H1 (cell line): Measurements from ENCODE around the gene UXT. TPM values are rescaled to one million over a fixed set of nuclear protein-coding genes. Genes with fewer than 3 reads are reported as not detected.

Source experiments
- CTCF ChIA-PET: fragments of 300-600 bp; sonication (Branson Sonifier 250); formaldehyde crosslinking; loops from one replicate; lab custom pipeline; 2021; ENCODE audit not compliant: partially characterized antibody; lab: Charles Lee
- POLR2A ChIA-PET: fragments of 300-600 bp; sonication (Branson Sonifier 250); formaldehyde crosslinking; loops from one replicate; lab custom pipeline; 2021; ENCODE audit warnings: inconsistent platforms; ENCODE audit not compliant: partially characterized antibody; lab: Charles Lee
- DNase-seq, 2 experiments: peaks; one replicate each; pipeline versions ENCODE4 v3.0.0 to v3.0.0-alpha.2; 2010 to 2022; ENCODE audit warnings: low spot score in 2 of 2, low read depth in 1 of 2, mixed read lengths in 1 of 2
- FAIRE-seq: peaks from 2 replicates; lab custom pipeline; 2011; peaks lifted over from hg19 to GRCh38; lab: Jason Lieb, UNC
- H2AFZ ChIP-seq: 2 replicates; pipeline ENCODE4 v1.8.1; 2012; ENCODE audit warnings: low read length, inconsistent platforms
- H2AK5ac ChIP-seq: 2 replicates; pipeline ENCODE4 v1.6.1; 2013; ENCODE audit warnings: low read depth, low read length
- H2BK120ac ChIP-seq: replicated peaks from 2 replicates; pipeline ENCODE3; 2013; ENCODE audit warnings: low read depth, low read length, inconsistent platforms
- H2BK12ac ChIP-seq: 2 replicates; pipeline ENCODE4 v1.6.1; 2013; ENCODE audit warnings: low read depth, low read length
- H2BK15ac ChIP-seq: 2 replicates; pipeline ENCODE4 v1.6.1; 2013; ENCODE audit warnings: low read length
- H2BK20ac ChIP-seq: 2 replicates; pipeline ENCODE4 v1.6.1; 2013; ENCODE audit warnings: low read length
- H2BK5ac ChIP-seq: 2 replicates; pipeline ENCODE4 v1.6.1; 2013; ENCODE audit warnings: low read depth, low read length
- H3K14ac ChIP-seq: 2 replicates; pipeline ENCODE4 v1.6.1; 2013; ENCODE audit warnings: inconsistent platforms; ENCODE audit not compliant: insufficient read length
- H3K18ac ChIP-seq: 2 replicates; pipeline ENCODE4 v1.6.1; 2013; ENCODE audit warnings: low read length; ENCODE audit errors: extremely low read depth
- H3K23ac ChIP-seq: 2 replicates; pipeline ENCODE4 v1.6.1; 2013; ENCODE audit warnings: inconsistent platforms; ENCODE audit not compliant: insufficient read length
- H3K23me2 ChIP-seq: 2 replicates; pipeline ENCODE4 v1.6.1; 2013; ENCODE audit warnings: low read depth, low read length
- H3K27ac ChIP-seq: 2 replicates; pipeline ENCODE4 v1.6.1; 2011; ENCODE audit warnings: low read depth, low read length, inconsistent platforms
- H3K27me3 ChIP-seq, 4 experiments: replicated peaks in 1 of 4; 1 replicate in 1 of 4; 2 replicates in 3 of 4; pipeline versions ENCODE4 v1.6.1 to v1.8.1; 2011 to 2013; ENCODE audit warnings: low read length in 3 of 4, mild to moderate bottlenecking in 3 of 4, inconsistent platforms in 2 of 4, mixed read lengths in 2 of 4, moderate library complexity in 1 of 4; ENCODE audit not compliant: control insufficient read depth in 3 of 4, insufficient read depth in 3 of 4; ENCODE audit errors: extremely low read depth in 1 of 4
- H3K36me3 ChIP-seq, 4 experiments: 2 replicates each; pipeline versions ENCODE4 v1.6.1 to v1.8.1; 2011 to 2013; ENCODE audit warnings: mild to moderate bottlenecking in 4 of 4, low read length in 3 of 4, moderate library complexity in 2 of 4, control low read depth in 1 of 4, inconsistent platforms in 1 of 4; ENCODE audit not compliant: insufficient read depth in 4 of 4, control insufficient read depth in 2 of 4
- H3K4ac ChIP-seq: replicated peaks from 2 replicates; pipeline ENCODE3; 2013; ENCODE audit warnings: low read length, low read depth, mixed read lengths, inconsistent platforms; ENCODE audit not compliant: insufficient read length
- H3K4me1 ChIP-seq, 4 experiments: replicated peaks in 1 of 4; 1 replicate in 1 of 4; 2 replicates in 3 of 4; pipeline versions ENCODE4 v1.6.1 to v1.8.1; 2011 to 2013; ENCODE audit warnings: low read length in 3 of 4, inconsistent platforms in 2 of 4, mixed read lengths in 1 of 4; ENCODE audit not compliant: insufficient read depth in 4 of 4, control insufficient read depth in 3 of 4
- H3K4me2 ChIP-seq, 2 experiments: 2 replicates each; pipeline versions ENCODE4 v1.6.1 to v1.8.1; 2011 to 2013; ENCODE audit warnings: low read depth in 2 of 2, low read length in 2 of 2, control low read depth in 1 of 2, inconsistent platforms in 1 of 2, mild to moderate bottlenecking in 1 of 2; ENCODE audit not compliant: insufficient read depth in 1 of 2
- H3K4me3 ChIP-seq, 4 experiments: fragments of 200-600, 300-600 bp in 1 of 4; sonication (generic), shearing (Covaris generic), sonication (Bioruptor Twin) in 1 of 4; 2 replicates each; pipeline versions ENCODE4 v1.5.1 to v1.8.1; 2011 to 2016; ENCODE audit warnings: low read length in 4 of 4, low read depth in 3 of 4, control low read depth in 2 of 4, inconsistent platforms in 2 of 4, mild to moderate bottlenecking in 2 of 4, mixed read lengths in 1 of 4, moderate library complexity in 1 of 4; ENCODE audit not compliant: insufficient read depth in 2 of 4; ENCODE audit errors: extremely low read depth in 1 of 4
- H3K56ac ChIP-seq: replicated peaks from 2 replicates; pipeline ENCODE3; 2013; ENCODE audit warnings: low read depth, mild to moderate bottlenecking, mixed read lengths, low read length, inconsistent platforms; ENCODE audit not compliant: insufficient read length
- H3K79me1 ChIP-seq: 2 replicates; pipeline ENCODE4 v1.6.1; 2013; ENCODE audit warnings: low read depth, low read length, control low read depth
- H3K79me2 ChIP-seq, 2 experiments: 2 replicates each; pipeline versions ENCODE4 v1.6.1 to v1.8.1; 2012 to 2013; ENCODE audit warnings: low read length in 2 of 2, mild to moderate bottlenecking in 2 of 2, inconsistent platforms in 1 of 2; ENCODE audit not compliant: insufficient read depth in 2 of 2, control insufficient read depth in 1 of 2
- H3K9ac ChIP-seq, 4 experiments: replicated peaks in 1 of 4; 1 replicate in 1 of 4; 2 replicates in 3 of 4; pipeline versions ENCODE4 v1.6.1 to v1.8.1; 2011 to 2013; ENCODE audit warnings: low read depth in 3 of 4, low read length in 3 of 4, control low read depth in 2 of 4, mild to moderate bottlenecking in 2 of 4, moderate library complexity in 2 of 4, inconsistent platforms in 1 of 4; ENCODE audit errors: extremely low read depth in 1 of 4
- H3K9me3 ChIP-seq, 2 experiments: 2 replicates each; pipeline versions ENCODE4 v1.6.1 to v1.8.1; 2012 to 2013; ENCODE audit warnings: mild to moderate bottlenecking in 2 of 2, moderate library complexity in 2 of 2, control low read depth in 1 of 2, inconsistent platforms in 1 of 2, low read depth in 1 of 2, low read length in 1 of 2, mixed read lengths in 1 of 2; ENCODE audit not compliant: insufficient read depth in 2 of 2
- H4K20me1 ChIP-seq, 2 experiments: replicated peaks in 1 of 2; 2 replicates each; pipeline versions ENCODE3 to v1.8.1; 2011 to 2013; ENCODE audit warnings: inconsistent platforms in 2 of 2, low read length in 2 of 2, mild to moderate bottlenecking in 1 of 2; ENCODE audit not compliant: insufficient read depth in 2 of 2, control insufficient read depth in 1 of 2
- H4K5ac ChIP-seq: 2 replicates; pipeline ENCODE4 v1.6.1; 2013; ENCODE audit warnings: low read length, low read depth, mixed read lengths, inconsistent platforms; ENCODE audit not compliant: insufficient read length
- H4K8ac ChIP-seq: 2 replicates; pipeline ENCODE4 v1.8.0; 2013; ENCODE audit warnings: mild to moderate bottlenecking, moderate library complexity, low read length, inconsistent platforms; ENCODE audit not compliant: insufficient read depth; ENCODE audit errors: extremely low read depth
- H4K91ac ChIP-seq: replicated peaks from 2 replicates; pipeline ENCODE3; 2013; ENCODE audit warnings: low read length, mixed read lengths, inconsistent platforms; ENCODE audit not compliant: insufficient read length
- BACH1 ChIP-seq: IDR thresholded peaks from 2 replicates; pipeline ENCODE4 v1.6.1; 2012; ENCODE audit warnings: low read length, improper control_type of control experiment
- BRCA1 ChIP-seq: IDR thresholded peaks from 2 replicates; pipeline ENCODE4 v1.6.1; 2012; ENCODE audit warnings: low read depth, low read length, improper control_type of control experiment
- CREB1 ChIP-seq: IDR thresholded peaks from 2 replicates; pipeline ENCODE4 v1.6.1; 2012; ENCODE audit warnings: inconsistent platforms
- EP300 ChIP-seq, 2 experiments: IDR thresholded peaks; 1 replicate in 1 of 2; 2 replicates in 1 of 2; pipeline ENCODE4 v1.6.1; 2011 to 2012; ENCODE audit warnings: low read depth in 2 of 2, low read length in 2 of 2, mild to moderate bottlenecking in 2 of 2, borderline replicate concordance in 1 of 2, inconsistent platforms in 1 of 2, moderate library complexity in 1 of 2
- MAFK ChIP-seq: IDR thresholded peaks from 2 replicates; pipeline ENCODE4 v1.6.1; 2012; ENCODE audit warnings: low read depth, mild to moderate bottlenecking, improper control_type of control experiment, low read length
- NANOG ChIP-seq: IDR thresholded peaks from 2 replicates; pipeline ENCODE4 v1.6.1; 2011; ENCODE audit warnings: low read length, low read depth, mild to moderate bottlenecking, inconsistent platforms; ENCODE audit not compliant: insufficient read depth, poor library complexity, severe bottlenecking
- NRF1 ChIP-seq: IDR thresholded peaks from 2 replicates; pipeline ENCODE4 v1.6.1; 2011; ENCODE audit warnings: mild to moderate bottlenecking, low read depth, low read length, improper control_type of control experiment
- POLR2A ChIP-seq, 2 experiments: IDR thresholded peaks; 1 replicate in 1 of 2; 2 replicates in 1 of 2; pipeline ENCODE4 v1.6.1; 2011; ENCODE audit warnings: low read depth in 2 of 2, low read length in 2 of 2, mild to moderate bottlenecking in 2 of 2; ENCODE audit errors: control extremely low read depth in 1 of 2
- POLR2AphosphoS5 ChIP-seq: IDR thresholded peaks from 2 replicates; pipeline ENCODE4 v1.6.1; 2011; ENCODE audit warnings: low read depth, low read length
- RXRA ChIP-seq: IDR thresholded peaks from 2 replicates; pipeline ENCODE4 v1.6.1; 2011; ENCODE audit warnings: low read depth, mild to moderate bottlenecking, low read length, moderate library complexity; ENCODE audit not compliant: insufficient read depth
- SIN3A ChIP-seq, 2 experiments: IDR thresholded peaks in 1 of 2; conservative IDR thresholded peaks in 1 of 2; 2 replicates each; pipeline ENCODE4 v1.6.1; 2011 to 2012; ENCODE audit warnings: low read length in 2 of 2, improper control_type of control experiment in 1 of 2, low read depth in 1 of 2, mild to moderate bottlenecking in 1 of 2
- TEAD4 ChIP-seq: IDR thresholded peaks from 2 replicates; pipeline ENCODE4 v1.6.1; 2012; ENCODE audit warnings: low read depth, low read length, inconsistent platforms, mixed read lengths
- WGBS, 2 experiments: shearing (Covaris generic) in 1 of 2; methylation state at CpG; one replicate each; pipeline versions ENCODE4 v1.1.6 to v1.1.7; 2013 to 2015; ENCODE audit warnings: low lambda C conversion rate in 2 of 2, mixed read lengths in 2 of 2, inconsistent platforms in 1 of 2, low coverage in 1 of 2, missing lambda C conversion rate in 1 of 2; ENCODE audit not compliant: insufficient replicate concordance in 2 of 2, insufficient coverage in 1 of 2, insufficient read length in 1 of 2; ENCODE audit errors: extremely low coverage in 1 of 2, missing lambda C conversion rate in 1 of 2; 5-methylcytosine and 5-hydroxymethylcytosine counted together
- polyA plus RNA-seq, 7 experiments: library from polyadenylated mRNA; depleted of rRNA in 3 of 7; stranded (reverse) in 5 of 7; unstranded in 2 of 7; fragments of >200 nt in 5 of 7; fragments of 200-250 nt in 2 of 7; gene quantifications; 1 replicate in 5 of 7; 2 replicates in 1 of 7; 4 replicates in 1 of 7; pipeline versions ENCODE4 v1.2.1 to v1.2.3, GENCODE V29; 2011 to 2013; ENCODE audit warnings: missing spikeins in 2 of 7, mixed read lengths in 2 of 7
- total RNA-seq: library from RNA; stranded (reverse); fragmentation: NEBNext Ultra II Directional; extraction: Animal tissue kit (Norgen Biotek cat#: 25700); gene quantifications from 2 replicates; pipeline ENCODE4 v1.2.1, GENCODE V29; 2021

UXT gene
- total and polyA plus RNA-seq, 2 of the 8 experiments (the other 6 are each of a cell fraction or from before 2014, with no cell fraction given), result 69.4 to 116 TPM

DNA sequence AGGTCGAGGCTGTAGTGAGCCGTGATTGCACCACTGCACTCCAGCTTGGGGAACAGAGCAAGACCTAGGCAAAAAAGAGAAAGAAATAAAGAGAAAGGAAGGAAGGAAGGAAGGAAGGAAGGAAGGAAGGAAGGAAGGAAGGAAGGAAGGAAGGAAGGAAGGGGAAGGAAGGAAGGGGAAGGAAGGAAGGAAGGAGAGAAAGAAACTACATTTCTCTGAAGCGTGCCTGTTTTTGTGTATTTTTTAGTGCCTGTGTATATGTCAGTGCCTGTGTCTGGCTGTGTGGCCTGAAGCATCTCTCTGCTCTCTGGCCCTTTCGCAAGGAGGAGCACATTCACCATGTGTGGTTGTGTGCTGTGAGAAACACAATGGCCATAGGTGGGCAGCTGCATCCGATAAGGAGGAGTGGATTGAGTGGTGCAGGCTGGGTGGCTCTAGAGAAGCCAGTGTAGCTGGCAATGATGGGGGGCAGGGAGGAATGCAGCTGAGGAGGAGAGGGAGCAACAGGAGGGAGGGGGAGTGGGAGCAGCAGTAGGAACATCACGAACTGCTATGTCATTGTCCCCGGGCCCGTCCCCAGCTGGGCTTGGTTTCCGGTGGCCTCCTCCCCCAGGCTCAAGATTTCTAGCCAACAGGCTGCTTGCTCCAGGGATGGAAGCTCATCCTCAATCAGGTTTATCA lies 50.7 kb downstream of the UXT start:
- H4K8ac ChIP-seq, result no peak overlapping the region
- peak overlapping the region; percentile 67; the same call in 1 of the 2 replicates for H3K27ac ChIP-seq
- peaks cover 0 to 8% (median 3%) of the 10 kb centered on the region in 4 experiments; a peak in 6 of 7 replicates for H3K4me1 ChIP-seq
- DNase-seq (no peak), FAIRE-seq (peak; percentile 94)
- 0 out of 2 replicates have a peak overlapping the region, but pooled peaks have one; percentile 75 for H2BK12ac ChIP-seq
- WGBS, 2 experiments, result 51% methylated on average over 4 of the region's 9 CpGs; no CpG with 5 or more reads in 1 of the 2 experiments
- no peak overlapping the region for H2BK15ac ChIP-seq
- H2AFZ ChIP-seq, result no peak overlapping the region
- peak overlapping the region; percentile 37 to 42 for H3K4me2 ChIP-seq
- no peak overlapping the region for H3K56ac ChIP-seq
- no peaks in the 10 kb centered on the region for H3K9me3 ChIP-seq
- no peak overlapping the region for H3K4ac ChIP-seq
- no peak overlapping the region for H2BK20ac ChIP-seq
- no peak overlapping the region for H3K23ac ChIP-seq
- peak overlapping the region; percentile 83 for H4K91ac ChIP-seq
- H3K79me2 ChIP-seq, result no peaks in the 10 kb centered on the region
- no peak overlapping the region; the same call in 1 of the 2 replicates for H3K18ac ChIP-seq
- H3K9ac ChIP-seq, result no peak overlapping the region; a peak in 3 of 7 replicates
- H3K36me3 ChIP-seq, result no peaks in the 10 kb centered on the region; a peak in 1 of 8 replicates
- H4K5ac ChIP-seq, result peak overlapping the region; percentile 24
- no peak overlapping the region for H2BK120ac ChIP-seq
- H4K20me1 ChIP-seq, result no peaks in the 10 kb centered on the region
- H2AK5ac ChIP-seq, result no peak overlapping the region
- H3K27me3 ChIP-seq, result no peaks in the 10 kb centered on the region
- H3K79me1 ChIP-seq, result no peaks in the 10 kb centered on the region
- no peak overlapping the region for H3K14ac ChIP-seq
- no peaks in the 10 kb centered on the region for H3K23me2 ChIP-seq
- 0 out of 8 replicates have a peak overlapping the region, but pooled peaks of 1 of the 4 experiments have one; percentile 24 for H3K4me3 ChIP-seq
- CTCF ChIA-PET, result interaction anchor here (0.6 to 1.9 kb wide), 10 partner anchors 8 to 109 kb away, joined by 3 to 13 read pairs (median 4); no protein-coding TSS in a partner anchor
- peak overlapping the region; percentile 81; the same call in 1 of the 2 replicates for H2BK5ac ChIP-seq
- POLR2A ChIA-PET, result interaction anchor here (0.6 to 1.2 kb wide), 8 partner anchors 8 to 126 kb away, joined by 3 to 5 read pairs (median 4); no protein-coding TSS in a partner anchor
- TF ChIP-seq BRCA1, result no peak
- no peak for TF ChIP-seq SIN3A (conservative IDR thresholded peaks at IDR 0.05 in 1 of 2, IDR thresholded peaks at IDR 0.05 in 1 of 2; ENCODE audit: low read depth in 1 of 2, low read length in 2 of 2)
- peak; percentile 75; the same call in 1 of the 2 replicates for TF ChIP-seq TEAD4
- peak in 1 of 2 experiments; percentile 63; a peak in 1 of 3 replicates for TF ChIP-seq EP300 (IDR thresholded peaks at IDR 0.05; ENCODE audit: borderline replicate concordance in 1 of 2, low read depth in 2 of 2, low read length in 2 of 2)
- 0 out of 3 replicates have a peak, but pooled peaks of 1 of the 2 experiments have one; percentile 36 for TF ChIP-seq POLR2A (IDR thresholded peaks at IDR 0.05; ENCODE audit: control extremely low read depth in 1 of 2, low read depth in 2 of 2, low read length in 2 of 2)
- peak; percentile 61; the same call in 1 of the 2 replicates for TF ChIP-seq POLR2AphosphoS5
- TF ChIP-seq RXRA, result no peak
- TF ChIP-seq NRF1, result no peak
- no peak for TF ChIP-seq NANOG
- peak; percentile 27; the same call in 1 of the 2 replicates for TF ChIP-seq MAFK
- peak; percentile 43 for TF ChIP-seq BACH1
- no peak for TF ChIP-seq CREB1
